Measurements from ENCODE around the gene KCNK4.

The KCNK4 gene

DNA sequence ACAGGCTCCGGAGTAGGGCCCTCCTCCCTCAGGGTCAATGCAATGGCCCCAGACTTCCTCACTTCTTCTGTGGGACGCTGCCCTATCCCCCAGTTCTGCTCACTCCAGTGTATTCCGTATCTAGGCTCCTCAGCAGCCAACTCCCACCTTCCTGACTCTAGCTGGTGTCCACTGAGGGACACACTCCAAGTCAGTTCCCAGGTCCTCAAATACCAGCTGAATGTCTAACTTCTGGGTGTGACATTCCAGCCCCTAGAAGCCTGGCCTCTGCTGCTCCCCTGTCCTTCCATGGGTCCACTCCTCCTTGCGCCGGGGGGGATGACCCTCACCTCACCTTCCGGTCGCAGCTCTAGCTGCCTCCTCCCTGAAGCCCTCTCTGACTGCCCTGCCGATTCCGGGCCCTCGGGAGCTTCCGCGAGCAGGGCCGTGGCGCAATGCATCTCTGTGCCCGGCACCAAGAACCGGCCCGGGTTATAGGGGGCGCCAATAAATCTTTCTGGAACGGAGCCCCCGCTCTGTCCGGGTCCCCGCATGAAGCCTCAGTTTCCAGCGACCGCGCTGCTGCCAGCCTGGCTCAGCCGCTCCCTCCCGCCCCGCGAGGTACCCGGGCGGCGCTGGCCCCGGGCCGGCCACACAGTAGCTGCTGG lies 22.1 kb upstream of the KCNK4 start:
- DNase-seq (ENCODE audit: low spot score) = peak; percentile 31

DNA sequence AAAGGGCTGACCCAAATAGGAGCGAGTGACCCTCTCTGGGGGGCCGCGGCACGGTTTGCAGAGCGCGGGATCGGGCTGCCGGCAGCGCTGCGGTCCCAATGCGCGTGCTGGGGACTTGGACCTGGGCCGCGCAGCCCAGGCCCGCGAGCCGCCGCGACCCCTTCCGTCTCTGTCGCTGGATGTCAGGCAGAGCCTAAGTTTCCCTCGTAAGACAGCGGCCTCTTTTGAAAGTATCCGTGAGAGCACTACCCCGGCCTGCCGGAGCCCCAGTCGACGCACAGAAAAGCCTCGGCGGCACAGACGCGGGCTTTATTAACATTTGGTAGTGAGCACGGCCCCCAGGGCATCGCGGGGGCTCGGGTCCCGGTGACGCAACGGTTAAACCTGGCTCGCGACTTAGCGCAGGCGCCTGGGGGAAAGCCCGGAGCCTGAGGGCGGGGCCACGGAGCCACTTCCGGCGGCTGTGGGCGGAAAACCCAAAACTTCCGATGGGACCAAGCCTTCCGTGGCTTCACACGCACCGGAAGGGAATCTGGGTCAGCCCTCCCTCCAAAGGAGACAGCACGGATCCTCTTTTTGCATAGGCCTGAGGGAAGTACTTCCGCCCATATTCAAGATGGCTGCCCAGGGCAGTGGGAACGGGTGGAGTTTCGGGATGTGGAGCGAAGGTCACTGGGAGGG lies 21.4 kb upstream of the KCNK4 start:
- DNase-seq (ENCODE audit: low spot score) = peak; percentile 98

DNA sequence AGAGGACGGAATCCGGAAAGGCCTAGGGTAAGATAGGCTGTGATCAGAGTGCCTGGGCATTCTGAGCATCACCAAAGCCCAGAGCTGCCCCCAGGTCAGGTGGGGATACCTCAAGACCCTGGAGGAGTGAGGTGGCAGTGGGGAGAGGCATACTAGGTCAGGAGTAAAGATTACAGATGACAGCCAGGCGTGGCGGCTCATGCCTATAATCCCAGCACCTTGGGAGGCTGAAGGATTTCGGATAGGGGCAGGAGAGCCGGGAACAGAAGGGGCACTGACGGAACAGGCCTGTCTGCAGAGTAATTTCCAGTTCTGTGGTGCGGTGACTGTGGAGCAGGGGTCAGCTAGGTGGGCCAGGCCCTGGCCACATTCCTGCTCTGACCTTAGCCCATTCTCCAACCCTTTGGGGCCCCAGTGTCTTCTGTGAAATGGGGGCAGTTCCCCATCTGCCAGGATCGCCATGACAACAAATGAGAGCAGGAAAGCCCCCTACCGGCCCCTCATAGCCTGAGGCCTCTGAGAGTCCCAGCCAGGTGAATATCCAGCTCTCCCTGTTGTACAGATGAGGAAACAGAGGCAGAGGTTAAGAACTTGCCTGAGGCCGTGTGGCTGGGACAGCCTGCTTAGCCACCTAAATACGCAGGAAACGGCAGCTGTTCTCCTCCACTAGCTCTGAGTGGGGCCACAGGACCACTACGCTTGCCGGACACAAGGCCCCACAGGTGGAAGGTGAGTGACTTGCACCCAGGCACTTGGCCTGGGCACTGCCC lies 15.9 kb upstream of the KCNK4 start:
- DNase-seq (ENCODE audit: low spot score) = no peak

DNA sequence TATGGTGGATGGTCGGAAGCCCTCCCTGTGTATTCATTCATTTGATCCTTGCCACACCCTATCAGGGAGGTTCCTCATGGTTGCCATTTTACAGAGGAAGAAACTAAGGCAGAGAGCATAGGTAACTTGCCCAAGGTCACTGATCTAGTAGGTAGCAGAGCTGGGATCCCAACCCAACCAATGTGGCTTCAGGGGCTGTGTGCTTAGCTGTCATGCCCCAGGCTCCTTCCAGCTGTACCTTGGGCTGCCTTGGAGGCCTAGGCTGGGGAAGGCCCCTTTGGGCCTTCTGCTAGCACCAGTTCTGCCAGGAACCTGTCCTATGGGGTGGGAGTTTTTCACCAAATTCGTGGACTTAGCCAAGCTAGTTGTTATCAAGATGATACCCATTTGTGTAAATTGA lies 15.3 kb upstream of the KCNK4 start:
- DNase-seq (ENCODE audit: low spot score) = no peak

DNA sequence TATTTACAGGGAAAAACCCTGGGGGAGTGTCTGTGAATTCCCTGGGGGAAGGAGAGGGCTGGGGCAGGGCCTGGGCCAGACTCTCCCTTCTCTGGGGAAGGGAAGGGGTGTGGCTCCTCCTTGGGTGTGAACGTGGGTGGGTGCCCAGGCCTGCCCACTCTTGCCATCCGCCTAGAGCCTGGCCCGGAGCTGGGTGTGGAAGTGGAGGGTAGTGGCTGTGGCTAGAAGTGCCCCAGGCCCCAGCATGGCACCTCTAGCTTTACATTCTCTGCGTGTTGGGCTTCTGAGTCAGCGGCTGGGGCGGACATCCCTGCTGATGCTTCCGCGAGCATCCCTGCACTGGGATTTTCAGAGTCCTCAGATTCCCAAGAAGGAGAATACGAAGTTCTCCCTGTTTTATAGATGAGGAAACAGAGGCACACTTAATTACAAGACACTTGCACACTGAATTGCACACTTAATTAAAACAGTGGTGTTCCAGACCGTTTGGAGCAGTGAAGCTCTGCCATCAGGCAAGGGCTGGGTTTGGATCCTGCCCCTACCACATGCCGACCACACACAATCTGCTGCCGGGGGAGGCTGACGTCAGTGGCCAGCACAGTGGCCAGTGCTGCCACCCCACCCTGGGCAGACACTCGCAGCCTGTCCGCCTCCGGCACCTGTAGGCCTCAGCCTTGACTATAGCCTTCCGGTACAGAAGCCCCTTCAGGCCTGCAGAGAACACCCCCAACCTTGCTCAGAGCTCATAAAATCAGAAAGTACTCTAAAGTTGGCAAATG lies 14.3 kb upstream of the KCNK4 start:
- no peak for DNase-seq (ENCODE audit: low spot score)

DNA sequence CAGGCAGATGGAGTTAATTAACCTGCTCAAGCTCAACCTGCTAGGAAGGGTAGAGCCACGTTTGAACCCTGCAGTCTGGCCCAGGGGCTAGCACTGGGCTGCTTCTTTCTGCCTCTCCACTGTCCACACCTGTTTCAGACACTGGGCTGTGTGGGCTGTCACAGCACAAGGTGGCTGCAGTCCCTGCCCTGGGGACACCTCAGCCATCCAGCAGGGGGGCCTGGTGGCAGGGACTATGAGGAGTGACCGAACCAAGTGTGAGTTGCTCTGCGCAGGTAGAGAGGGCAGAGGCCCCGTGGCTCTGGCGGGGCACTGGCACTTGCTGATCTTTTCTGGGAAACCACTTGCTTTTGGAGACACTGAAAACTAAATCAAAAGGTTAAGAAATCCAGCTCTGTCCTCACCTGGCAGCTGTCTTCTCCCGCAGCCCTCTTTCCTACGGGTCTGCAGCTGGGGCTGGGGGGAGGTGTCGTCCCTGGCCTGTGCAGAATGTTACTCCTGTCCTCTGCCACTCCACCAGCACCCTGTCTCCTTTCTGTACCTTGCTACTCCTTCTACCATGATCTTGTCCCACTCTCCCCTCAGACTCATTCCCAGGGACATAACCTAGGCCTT lies 12.4 kb upstream of the KCNK4 start:
- no peak for DNase-seq (ENCODE audit: low spot score)

DNA sequence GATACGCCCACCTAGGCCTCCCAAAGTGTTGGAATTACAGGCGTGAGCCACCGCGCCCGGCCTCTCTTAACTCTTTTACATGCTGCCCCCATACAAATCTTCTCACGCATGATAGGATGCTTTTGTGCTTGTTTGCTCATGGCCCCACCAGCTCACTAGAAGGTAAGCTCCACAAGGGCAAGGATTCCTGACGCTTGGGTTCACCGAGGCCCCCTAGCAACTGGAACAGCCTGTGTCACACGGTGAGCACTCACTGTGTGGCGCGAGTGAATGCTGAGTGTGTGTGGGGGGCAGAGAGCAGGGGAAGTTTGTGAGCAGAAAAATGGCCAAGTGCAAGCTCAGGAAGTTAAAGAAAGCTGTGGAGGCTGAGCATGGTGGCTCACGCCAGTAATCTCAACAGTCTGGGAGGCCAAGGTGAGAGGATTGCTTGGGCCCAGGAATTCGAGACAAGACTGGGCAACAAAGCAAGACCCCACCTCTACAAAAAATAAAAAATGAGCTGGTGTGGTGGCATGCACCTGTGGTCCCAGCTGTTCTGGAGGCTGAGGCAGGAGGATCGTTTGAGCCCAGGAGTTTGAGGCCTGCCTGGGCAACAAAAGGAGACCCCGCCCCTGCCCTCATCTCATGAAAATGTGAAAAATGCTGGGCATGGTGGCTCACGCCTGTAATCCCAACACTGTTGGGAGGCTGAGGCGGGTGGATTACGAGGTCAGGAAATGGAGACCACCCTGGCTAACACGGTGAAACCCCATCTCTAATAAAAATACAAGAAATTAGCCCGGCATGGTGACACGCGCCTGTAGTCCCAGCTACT lies 8.9 kb upstream of the KCNK4 start:
- DNase-seq (ENCODE audit: low spot score) = no peak

DNA sequence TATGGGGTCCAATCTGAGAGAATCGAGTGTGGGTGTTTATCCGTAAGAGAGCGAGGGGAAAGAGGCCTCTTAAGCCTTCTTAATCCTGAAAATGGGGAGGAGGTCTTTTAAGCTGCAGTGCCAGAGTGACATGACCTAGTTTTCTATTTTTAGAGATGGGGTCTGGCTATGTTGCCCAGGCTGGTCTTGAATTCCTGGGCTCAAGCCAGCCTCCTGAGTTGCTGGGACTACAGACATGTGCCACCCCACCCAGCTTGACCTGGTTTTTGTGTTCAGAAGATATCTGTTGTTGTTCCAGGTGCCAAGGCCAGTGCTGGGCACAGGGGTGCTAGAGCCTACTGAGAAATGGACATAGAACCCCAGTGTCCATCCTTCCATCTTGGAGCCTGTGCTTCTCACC lies 8.0 kb upstream of the KCNK4 start:
- DNase-seq (ENCODE audit: low spot score) = no peak

DNA sequence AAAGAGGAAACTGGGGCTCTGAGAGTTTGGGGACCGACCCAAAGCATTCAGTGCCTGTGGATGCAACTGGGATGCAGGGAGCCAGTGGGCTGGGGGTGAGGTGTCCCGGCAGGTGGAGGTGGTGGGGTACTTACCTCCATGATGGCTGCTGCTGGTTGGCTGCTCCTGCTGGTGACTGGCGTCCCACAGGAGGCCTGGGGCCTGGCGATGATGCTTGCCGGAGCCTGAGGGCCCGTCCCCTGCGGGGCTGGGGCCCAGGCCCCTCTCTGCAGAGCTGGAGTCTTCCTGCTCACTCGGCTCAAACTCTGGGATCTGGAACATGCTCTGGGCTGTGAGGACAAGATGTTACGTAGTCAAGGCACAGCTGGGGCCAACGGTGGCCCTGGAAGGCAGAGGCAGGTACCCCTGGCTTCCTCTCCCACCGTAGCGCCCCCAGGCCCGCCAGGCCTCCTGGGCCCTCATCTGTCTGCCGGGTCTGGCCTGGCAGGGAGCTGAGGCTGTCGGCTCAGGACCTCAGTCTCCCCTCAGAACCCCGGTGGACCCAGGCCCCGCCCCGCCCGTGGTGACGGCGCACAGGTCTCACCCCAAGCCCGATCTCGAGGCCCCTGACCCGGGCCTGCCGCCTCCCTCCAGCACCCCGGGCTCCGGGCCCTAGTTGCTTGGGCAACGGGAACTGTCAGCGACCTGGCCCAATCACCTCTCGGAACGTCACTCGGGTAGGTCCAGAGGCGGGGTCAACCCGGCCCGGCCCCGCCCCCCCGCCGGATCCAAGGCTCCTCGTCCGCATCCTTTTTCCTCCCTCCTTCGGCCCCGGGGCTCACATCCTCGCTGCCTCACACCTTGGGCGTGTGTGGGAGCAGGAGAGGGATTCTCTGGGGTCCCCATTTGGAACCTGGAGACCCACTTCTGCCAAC lies 6.8 kb upstream of the KCNK4 start, which contains the start of gene BAD:
TSS of gene BAD (minus strand) at position 618 of the 914 bp plus-strand sequence. CDS start at position 321, 297 bp downstream.
- DNase-seq (ENCODE audit: low spot score) = peak; percentile 93

DNA sequence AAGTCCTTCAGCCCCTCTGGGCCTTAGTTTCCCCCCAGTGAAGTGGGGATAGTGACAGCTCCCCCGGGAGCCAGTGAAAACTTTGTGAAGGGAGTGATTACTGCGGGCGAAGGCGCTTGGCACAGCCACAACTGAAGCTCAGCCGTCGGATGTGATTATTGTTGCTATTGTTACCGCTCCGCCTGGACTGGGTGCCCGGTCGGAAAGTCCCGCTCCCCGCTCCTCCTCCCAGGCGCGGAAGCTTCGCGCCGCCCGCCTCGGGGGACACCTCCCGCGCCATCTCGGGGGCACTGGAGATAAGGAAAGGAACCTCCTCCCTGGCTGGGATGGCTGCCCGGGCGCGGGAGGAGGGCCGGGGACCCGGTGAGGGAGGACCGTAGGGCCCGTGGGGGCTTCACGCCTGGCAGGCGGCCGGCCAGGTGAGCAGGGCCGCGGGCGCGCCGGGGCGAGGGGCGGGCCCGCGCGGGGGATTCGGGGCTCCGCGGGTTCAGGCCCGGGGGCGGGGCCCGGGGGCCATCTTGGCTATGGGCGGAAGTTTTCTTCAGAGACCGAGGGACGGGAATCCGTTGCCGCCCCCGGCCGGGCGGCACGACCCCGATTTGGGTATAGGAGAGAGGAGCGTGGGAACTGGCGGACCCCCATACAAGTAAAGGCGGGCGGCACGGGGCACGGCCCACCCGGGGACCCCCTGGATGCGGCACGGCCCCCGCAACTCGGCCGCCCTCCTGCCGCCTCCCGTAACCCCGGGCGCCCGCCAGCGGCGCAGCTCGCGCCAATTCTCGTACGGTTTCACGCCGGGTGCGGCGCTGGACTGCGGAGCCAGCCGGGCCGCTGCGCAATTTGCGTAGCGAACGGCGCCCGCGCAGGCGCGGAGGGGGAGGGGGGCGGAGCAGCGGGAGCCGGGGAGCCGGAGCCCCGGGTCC lies 5.9 kb upstream of the KCNK4 start, which contains the start of gene GPR137:
TSS of gene GPR137 (plus strand) at position 887 of the 923 bp plus-strand sequence. CDS start 677 bp downstream, outside the sequence.
- DNase-seq (ENCODE audit: low spot score) = peak; percentile 90

DNA sequence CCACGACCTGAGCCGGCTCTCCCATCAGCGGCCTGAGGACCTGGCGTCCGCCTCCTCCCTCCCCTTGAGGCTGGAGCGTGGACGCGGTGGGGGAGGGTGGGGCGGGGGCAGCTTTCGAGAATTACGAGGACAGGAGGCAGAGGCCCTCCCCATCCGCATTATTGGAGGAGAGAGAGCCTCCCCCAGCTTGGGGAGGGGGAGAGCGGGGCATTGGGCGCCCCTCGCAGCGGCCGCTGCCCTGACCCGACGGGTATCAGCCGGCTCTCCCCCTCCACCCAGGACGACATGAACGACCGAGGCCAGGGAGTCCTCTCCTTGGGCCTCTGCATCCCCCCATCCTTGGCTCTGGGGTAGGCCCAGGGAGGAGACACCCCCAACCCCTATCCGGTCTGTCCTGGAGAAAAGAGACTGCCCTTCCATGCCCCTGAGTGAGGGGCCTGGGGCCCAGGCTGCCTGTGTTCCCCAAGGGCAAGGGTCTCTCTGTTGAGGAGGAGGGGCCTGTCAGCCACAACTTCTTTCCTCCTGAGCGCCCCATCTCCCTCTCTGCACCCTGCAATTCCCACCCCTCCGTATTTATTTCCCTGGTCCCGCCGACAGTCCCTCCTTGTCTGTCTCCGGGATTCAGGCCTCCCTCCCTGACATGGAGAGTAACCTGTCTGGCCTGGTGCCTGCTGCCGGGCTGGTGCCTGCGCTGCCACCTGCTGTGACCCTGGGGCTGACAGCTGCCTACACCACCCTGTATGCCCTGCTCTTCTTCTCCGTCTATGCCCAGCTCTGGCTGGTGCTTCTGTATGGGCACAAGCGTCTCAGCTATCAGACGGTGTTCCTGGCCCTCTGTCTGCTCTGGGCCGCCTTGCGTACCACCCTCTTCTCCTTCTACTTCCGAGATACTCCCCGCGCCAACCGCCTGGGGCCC lies 5.0 kb upstream of the KCNK4 start:
- no peak for DNase-seq (ENCODE audit: low spot score)

DNA sequence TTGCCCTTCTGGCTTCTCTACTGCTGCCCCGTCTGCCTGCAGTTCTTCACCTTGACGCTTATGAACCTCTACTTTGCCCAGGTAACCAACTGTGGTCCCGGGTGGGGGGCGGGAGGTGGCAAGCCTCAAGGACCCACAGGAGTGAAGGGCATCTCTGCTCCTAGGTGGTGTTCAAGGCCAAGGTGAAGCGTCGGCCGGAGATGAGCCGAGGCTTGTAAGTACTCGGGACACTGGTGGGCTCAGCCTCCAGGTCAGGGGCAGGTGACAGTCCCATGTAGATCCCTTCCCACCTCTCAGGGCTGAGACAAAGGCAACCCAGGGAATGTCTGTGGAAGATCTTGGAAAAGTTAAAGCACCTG lies 4.3 kb upstream of the KCNK4 start:
- no peak for DNase-seq (ENCODE audit: low spot score)

DNA sequence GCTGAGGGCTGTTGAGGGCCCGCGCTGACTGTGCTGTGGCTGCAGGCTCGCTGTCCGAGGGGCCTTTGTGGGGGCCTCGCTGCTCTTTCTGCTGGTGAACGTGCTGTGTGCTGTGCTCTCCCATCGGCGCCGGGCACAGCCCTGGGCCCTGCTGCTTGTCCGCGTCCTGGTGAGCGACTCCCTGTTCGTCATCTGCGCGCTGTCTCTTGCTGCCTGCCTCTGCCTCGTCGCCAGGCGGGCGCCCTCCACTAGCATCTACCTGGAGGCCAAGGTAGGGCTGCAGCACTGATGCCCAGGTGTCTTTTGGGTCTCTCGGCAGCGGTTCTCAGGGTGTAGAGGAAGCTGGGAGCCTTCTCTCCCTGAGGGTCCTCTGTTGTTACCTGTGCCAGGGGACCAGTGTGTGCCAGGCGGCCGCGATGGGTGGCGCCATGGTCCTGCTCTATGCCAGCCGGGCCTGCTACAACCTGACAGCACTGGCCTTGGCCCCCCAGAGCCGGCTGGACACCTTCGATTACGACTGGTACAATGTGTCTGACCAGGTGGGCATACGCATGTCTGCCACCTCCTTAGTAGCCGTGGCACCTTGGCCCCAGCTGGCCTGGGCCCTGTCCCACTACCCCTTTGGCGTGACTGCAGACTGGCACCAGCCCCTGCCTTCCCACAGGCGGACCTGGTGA lies 3.3 kb upstream of the KCNK4 start:
- no peak for DNase-seq (ENCODE audit: low spot score)

DNA sequence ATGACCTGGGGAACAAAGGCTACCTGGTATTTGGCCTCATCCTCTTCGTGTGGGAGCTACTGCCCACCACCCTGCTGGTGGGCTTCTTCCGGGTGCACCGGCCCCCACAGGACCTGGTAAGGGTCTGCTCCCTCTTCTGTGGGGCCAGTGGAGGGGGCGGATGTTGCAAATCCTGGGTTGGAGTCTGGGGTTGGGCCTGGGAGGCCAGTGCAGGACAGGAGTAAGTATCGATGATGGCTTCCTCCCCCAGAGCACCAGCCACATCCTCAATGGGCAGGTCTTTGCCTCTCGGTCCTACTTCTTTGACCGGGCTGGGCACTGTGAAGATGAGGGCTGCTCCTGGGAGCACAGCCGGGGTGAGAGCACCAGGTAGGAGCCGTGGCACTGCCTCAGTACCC lies 2.8 kb upstream of the KCNK4 start:
- DNase-seq (ENCODE audit: low spot score) = no peak

DNA sequence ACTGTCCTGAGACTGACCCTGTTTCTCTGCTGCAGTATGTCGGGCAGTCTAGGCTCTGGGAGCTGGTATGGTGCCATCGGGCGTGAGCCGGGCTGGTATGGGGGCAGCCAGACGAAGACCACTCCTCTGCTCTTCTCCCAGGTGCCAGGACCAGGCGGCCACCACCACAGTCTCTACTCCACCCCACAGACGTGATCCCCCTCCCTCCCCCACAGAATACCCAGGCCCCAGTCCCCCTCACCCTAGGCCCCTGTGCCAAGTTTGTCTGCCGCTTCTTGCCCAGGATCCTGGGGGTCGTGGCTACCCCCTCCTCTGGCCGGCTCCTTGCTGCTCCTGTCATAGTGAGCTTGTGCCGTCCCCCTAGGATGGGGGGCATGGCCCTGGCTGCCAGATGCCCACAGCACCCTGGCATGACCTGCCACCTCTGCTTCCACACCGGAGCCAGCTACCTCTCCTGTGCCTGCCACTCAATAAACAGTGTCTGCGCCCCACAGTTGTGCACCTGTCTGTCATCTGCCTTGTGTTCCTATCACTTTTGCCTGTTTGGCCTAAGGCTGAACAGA lies 2.0 kb upstream of the KCNK4 start:
- no peak for DNase-seq (ENCODE audit: low spot score)

DNA sequence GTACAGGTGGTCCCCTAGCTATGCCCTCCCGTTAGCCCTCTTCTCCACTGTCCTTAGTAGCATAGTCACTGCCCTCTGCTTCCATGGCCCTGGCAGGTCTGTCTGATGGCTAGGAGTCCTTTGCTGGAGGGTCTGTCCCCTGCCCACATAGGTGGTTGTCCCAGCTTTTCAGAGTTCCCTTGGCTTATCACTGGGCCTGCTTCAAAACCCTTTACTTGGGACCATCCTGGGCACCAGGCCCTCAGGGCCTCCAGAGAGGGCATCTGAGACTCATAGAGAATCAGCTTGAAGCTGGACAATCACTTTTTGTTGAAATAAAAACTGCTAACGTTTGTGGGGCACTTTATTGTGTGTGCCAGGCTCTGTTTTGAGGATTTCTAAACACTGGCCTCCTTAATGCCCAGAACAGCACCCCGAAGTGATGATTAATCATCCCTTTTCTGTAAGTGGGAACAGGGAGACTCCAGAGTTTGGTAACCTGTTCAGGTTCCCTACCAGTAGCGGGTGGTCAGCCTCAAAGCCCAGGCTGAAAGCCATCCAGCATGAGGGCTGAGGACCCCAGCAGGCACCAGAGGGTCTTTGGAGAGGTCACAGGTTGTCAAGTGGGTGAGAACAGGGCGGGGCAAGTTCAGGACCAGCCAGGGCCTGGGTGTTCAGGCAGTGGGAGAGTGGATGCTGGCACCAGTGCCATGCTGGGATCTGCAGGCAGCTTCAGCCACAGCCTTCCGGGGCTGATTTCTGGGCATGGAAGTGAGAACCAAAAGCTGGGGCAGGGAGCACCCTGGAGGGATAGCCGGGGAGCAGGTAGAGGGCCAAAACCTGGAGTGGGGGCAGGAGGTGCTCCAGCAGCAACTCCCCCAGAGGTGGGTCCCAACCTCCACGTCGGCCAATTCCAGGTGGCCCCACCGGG lies 495 bp upstream of the KCNK4 start:
- DNase-seq (ENCODE audit: low spot score) = no peak
